ENCODE data around the gene MYO3B.

GRCh38 chr2:170155723-170156253 is 22.2 kb upstream of the MYO3B start:
- no peak for TF ChIP-seq CTCF (IDR thresholded peaks at IDR 0.05)
- TF ChIP-seq ZFX (IDR thresholded peaks at IDR 0.05; ENCODE audit: borderline replicate concordance): no peak
